DMS114 treated with DMSO at 0.1 percent for 48 hours (cell line): ENCODE data around the gene GGTLC2.

Experiments
- DNase-seq: peaks from one replicate; lab custom pipeline; 2025; ENCODE audit not compliant: unreplicated experiment; lab: John Stamatoyannopoulos, UW

Gene GGTLC2

GRCh38 chr22:22689621-22690345 is 45.4 kb downstream of the GGTLC2 start:
- no peak for DNase-seq

GRCh38 chr22:22691055-22691454 is 46.6 kb downstream of the GGTLC2 start:
- DNase-seq, result no peak

- no peak for DNase-seq
These were observed 47.6 kb downstream of the GGTLC2 start for GRCh38 chr22:22691716-22692701.

GRCh38 chr22:22692707-22693530 is 48.5 kb downstream of the GGTLC2 start:
- peak; percentile 2 for DNase-seq

GRCh38 chr22:22693531-22693884 is 49.1 kb downstream of the GGTLC2 start:
- DNase-seq, result no peak

GRCh38 chr22:22694106-22694505 is 49.7 kb downstream of the GGTLC2 start:
- DNase-seq, result no peak

GRCh38 chr22:22696104-22696503 is 51.7 kb downstream of the GGTLC2 start:
- DNase-seq, result no peak
